Mesodermal cell (in vitro differentiated cells): ENCODE measurements around the gene CNRIP1.
"Not testable (repeated sequence)": the region's sequence is repeated elsewhere in the genome, so short reads cannot be mapped to it uniquely, and the experiment has no call there.

Experiments
- H3K27ac ChIP-seq: 2 replicates; pipeline ENCODE4 v1.7.0; 2013; ENCODE audit warnings: mild to moderate bottlenecking, low read depth, low read length, moderate library complexity; ENCODE audit not compliant: severe bottlenecking
- H3K36me3 ChIP-seq: 2 replicates; pipeline ENCODE4 v1.7.1; 2013; ENCODE audit warnings: mild to moderate bottlenecking, low read length, moderate library complexity; ENCODE audit not compliant: control insufficient read depth, insufficient read depth
- H3K4me1 ChIP-seq: one replicate; pipeline ENCODE4 v1.7.1; 2013; ENCODE audit warnings: mild to moderate bottlenecking, low read length; ENCODE audit not compliant: insufficient read depth, control insufficient read depth, poor library complexity, severe bottlenecking
- H3K4me3 ChIP-seq: 2 replicates; pipeline ENCODE4 v1.7.0; 2013; ENCODE audit warnings: low read length, control low read depth, mild to moderate bottlenecking; ENCODE audit not compliant: insufficient read depth, poor library complexity, severe bottlenecking; ENCODE audit errors: extremely low read depth
- H3K9me3 ChIP-seq: 2 replicates; pipeline ENCODE4 v1.7.1; 2013; ENCODE audit warnings: mild to moderate bottlenecking, low read length, moderate library complexity; ENCODE audit not compliant: control insufficient read depth
- WGBS, 2 experiments: methylation state at CpG; one replicate each; pipeline ENCODE4 v1.1.5; 2013; ENCODE audit warnings: missing lambda C conversion rate in 2 of 2; ENCODE audit not compliant: insufficient coverage in 2 of 2; 5-methylcytosine and 5-hydroxymethylcytosine counted together

Gene CNRIP1

DNA sequence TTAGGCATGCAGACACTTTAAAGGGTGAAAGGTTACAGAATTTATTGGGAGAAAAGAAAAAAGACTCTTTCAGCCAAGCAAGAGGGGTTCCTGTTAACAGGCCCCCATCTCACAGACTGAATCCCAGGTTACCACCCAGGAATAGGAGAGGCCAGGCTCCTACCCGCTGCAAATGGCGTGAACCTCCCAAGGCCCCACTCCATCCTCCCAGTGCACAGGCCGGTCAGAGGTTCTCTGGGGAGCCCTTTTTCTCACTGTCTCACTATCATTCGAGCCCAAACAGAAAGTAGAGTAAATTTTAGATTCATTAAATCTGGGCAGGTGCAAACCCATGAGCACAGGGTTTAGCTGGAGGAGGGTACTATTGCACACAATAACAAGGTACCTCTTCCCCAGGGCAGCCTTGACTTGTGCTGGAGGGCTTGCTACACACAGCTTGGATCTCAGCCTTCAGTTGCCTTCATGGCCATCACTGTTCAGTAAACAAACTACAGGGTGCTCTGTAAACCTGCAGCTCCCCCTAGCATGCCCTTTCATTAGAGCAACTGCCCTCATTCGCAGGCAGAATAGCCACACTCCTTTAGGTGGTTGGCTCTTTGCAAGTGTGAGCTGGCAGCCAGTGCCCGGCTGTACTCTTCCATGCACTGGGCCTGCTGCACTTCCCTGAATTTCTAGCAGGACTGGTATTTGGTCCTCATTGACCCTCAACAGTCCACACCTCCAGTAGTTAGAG, 38.0 kb upstream of the CNRIP1 start:
- Histone ChIP-seq H3K36me3 (no peaks in the 10 kb centered on the region), H3K27ac (no peak overlapping the region)
- 43 to 70% methylated on average over 3 to 4 of the region's 6 CpGs for WGBS, 2 experiments

GRCh38 chr2:68356599-68357239, 37.0 kb upstream of the CNRIP1 start:
- Histone ChIP-seq H3K9me3 (no peaks in the 10 kb centered on the region), H3K36me3 (no peaks in the 10 kb centered on the region), H3K4me1 (no peaks in the 10 kb centered on the region), H3K4me3 (no peak overlapping the region), H3K27ac (no peak overlapping the region)
- WGBS, 2 experiments = 90 to 96% methylated on average over 3 of the region's 4 CpGs

More for the DNA sequence above, 38.0 kb upstream of the CNRIP1 start:
- Histone ChIP-seq H3K4me3 (no peak overlapping the region), H3K4me1 (no peaks in the 10 kb centered on the region), H3K9me3 (no peaks in the 10 kb centered on the region)

- H3K9me3 ChIP-seq = no peaks in the 10 kb centered on the region
Measured at GRCh38 chr2:68352651-68353391, 33.1 kb upstream of the CNRIP1 start.

DNA sequence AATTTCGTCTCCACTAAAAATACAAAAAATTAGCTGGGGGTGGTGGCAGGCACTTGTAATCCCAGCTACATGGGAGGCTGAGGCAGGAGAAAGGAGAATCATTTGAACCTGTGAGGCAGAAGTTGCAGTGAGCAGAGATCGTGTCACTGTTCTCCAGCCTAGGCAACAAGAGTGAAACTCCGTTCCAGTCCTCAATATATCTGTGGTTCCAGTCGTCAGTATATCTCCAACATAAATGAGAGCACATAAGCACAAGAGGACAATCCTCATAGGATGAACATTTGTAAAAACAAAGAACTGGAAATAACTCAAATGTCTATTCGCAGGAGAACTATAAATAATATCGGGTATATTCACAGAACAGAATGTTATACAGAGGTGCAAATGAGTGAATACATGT, 32.2 kb upstream of the CNRIP1 start:
- Histone ChIP-seq H3K36me3 (no peaks in the 10 kb centered on the region), H3K9me3 (no peaks in the 10 kb centered on the region), H3K4me3 (no peak overlapping the region), H3K27ac (no peak overlapping the region), H3K4me1 (no peaks in the 10 kb centered on the region)
- WGBS, 2 experiments = 71 to 88% methylated on average over 2 to 4 of the region's 6 CpGs

More at GRCh38 chr2:68352651-68353391, 33.1 kb upstream of the CNRIP1 start:
- WGBS, 2 experiments = 70 to 73% methylated on average over 2 of the region's 2 CpGs
- no peak overlapping the region for H3K27ac ChIP-seq
- H3K36me3 ChIP-seq = no peaks in the 10 kb centered on the region
- no peaks in the 10 kb centered on the region for H3K4me1 ChIP-seq
- no peak overlapping the region for H3K4me3 ChIP-seq

GRCh38 chr2:68349091-68349490, 29.3 kb upstream of the CNRIP1 start:
- WGBS, 2 experiments = 68 to 82% methylated on average over 2 of the region's 4 CpGs
- H3K4me1 ChIP-seq, H3K36me3 ChIP-seq, H3K4me3 ChIP-seq, H3K27ac ChIP-seq, H3K9me3 ChIP-seq: not testable (repeated sequence)

DNA sequence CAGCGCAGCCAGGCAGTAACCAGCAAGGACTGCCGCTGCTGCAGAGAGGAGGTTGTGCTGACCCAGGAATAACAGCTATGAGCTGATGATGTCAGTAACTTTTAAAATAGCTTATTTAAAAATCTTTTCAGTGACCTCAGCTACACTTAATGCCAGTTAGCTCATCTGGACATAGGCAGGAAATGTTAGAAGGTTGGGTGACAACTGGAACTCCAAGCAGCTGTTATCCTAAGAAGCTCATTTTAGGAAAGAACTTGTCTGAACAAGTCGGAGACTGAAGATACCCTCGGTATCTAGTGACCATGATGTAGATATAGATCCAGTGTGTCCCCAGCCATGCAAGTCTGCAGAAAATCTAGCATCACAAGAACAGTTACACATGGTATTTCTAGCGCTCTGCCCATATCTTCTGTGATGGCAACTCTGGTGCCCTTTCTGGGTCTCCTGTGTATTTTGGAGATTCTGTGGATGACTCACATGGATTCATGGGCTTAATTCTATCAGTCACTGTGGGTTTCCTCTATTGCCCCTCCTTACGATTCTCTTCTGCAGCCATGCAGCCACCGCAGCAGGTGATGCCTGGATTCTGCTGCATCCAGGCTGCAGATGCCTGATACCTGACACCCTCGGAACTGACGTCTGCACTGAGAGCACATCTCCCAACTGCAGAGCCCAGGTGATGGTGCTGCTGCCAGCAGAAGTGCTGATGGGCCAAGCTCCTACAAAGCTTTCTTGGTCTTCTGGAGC, 25.6 kb upstream of the CNRIP1 start:
- no peak overlapping the region for H3K4me3 ChIP-seq
- no peak overlapping the region for H3K27ac ChIP-seq
- H3K4me1 ChIP-seq = peaks cover 4% of the 10 kb centered on the region
- no peaks in the 10 kb centered on the region for H3K36me3 ChIP-seq
- H3K9me3 ChIP-seq = no peaks in the 10 kb centered on the region
- 73 to 90% methylated on average over 5 to 7 of the region's 9 CpGs for WGBS, 2 experiments

DNA sequence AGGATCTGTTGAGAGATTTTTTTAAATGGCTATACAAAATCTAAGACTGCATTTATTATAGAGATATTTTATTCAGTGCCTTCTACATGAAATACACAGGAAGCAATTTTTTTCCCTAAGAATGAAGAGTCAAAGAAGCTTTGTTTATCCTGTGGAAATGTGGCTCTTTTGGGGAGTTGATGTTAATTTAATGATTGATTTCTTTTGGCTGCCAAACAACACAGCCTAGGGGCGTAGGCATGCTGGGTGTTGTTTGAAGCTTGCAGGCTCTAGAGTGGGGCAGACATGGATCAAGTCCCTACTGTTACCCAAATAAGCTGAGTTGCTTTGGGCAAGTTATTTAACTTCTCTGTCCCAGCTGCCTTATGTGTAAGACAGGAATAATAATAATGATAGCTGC, 24.3 kb upstream of the CNRIP1 start:
- WGBS, 2 experiments = 100% methylated on average over 1 of the region's 1 CpG; no CpG with 5 or more reads in 1 of the 2 experiments
- Histone ChIP-seq H3K36me3 (no peaks in the 10 kb centered on the region), H3K4me3 (no peak overlapping the region)

DNA sequence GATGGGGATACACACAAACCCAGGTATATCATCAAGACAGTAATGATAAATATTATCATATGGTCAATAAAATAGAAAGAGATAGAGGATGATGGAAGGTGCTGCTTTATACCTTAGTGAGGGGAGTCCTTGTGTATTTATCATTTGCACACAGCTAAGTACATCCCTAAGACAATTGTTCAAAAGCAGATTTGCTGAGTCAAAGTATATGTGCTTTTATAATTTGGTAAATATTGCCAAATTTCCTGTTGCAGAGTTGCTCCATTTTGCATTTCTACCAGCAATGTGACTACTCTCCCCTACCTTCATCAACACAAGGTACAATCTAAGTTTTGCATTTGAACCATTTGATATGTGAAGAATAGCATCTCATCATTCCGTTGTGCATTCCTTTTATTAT, 22.7 kb upstream of the CNRIP1 start:
- H3K4me3 ChIP-seq = no peak overlapping the region
- H3K4me1 ChIP-seq = peaks cover 4% of the 10 kb centered on the region
- H3K9me3 ChIP-seq = no peaks in the 10 kb centered on the region
- WGBS, 2 experiments = 91% methylated on average over 1 of the region's 1 CpG; no CpG with 5 or more reads in 1 of the 2 experiments
- no peaks in the 10 kb centered on the region for H3K36me3 ChIP-seq
- no peak overlapping the region for H3K27ac ChIP-seq

More for the DNA sequence above, 24.3 kb upstream of the CNRIP1 start:
- H3K4me1 ChIP-seq = peaks cover 4% of the 10 kb centered on the region
- no peak overlapping the region for H3K27ac ChIP-seq
- H3K9me3 ChIP-seq = no peaks in the 10 kb centered on the region

- no peak overlapping the region for H3K4me3 ChIP-seq
- no peak overlapping the region for H3K27ac ChIP-seq
- WGBS, 2 experiments = 70 to 80% methylated on average over 2 to 3 of the region's 4 CpGs
- H3K4me1 ChIP-seq = peaks cover 4% of the 10 kb centered on the region
- H3K36me3 ChIP-seq = no peaks in the 10 kb centered on the region
- H3K9me3 ChIP-seq = no peaks in the 10 kb centered on the region
Measured at GRCh38 chr2:68341583-68341982, 21.8 kb upstream of the CNRIP1 start.

DNA sequence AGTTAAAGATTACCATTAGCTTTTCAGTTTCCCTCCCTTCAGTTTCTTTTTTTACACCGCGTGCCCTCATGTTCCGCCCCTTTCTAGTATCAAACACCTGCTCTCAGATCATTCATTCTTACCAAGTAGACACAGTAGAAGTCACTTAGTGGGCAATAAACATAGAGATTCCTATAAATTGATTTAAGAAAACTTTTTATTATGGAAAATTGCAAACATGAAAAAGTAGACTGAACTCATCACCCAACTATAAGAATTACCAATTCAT, 21.2 kb upstream of the CNRIP1 start:
- Histone ChIP-seq H3K4me3 (no peak overlapping the region), H3K27ac (no peak overlapping the region), H3K36me3 (no peaks in the 10 kb centered on the region), H3K9me3 (no peaks in the 10 kb centered on the region), H3K4me1 (peaks cover 4% of the 10 kb centered on the region)
- WGBS, 2 experiments = no CpG with 5 or more reads among the region's 3 CpGs
